Measurements from ENCODE around the gene PYCR2. TPM values are rescaled to one million over a fixed set of nuclear protein-coding genes. Genes with fewer than 3 reads are reported as not detected.

PYCR2 gene
- polyA plus RNA-seq, 3 donors, result 21.4 to 72.5 (median 26.6) TPM

DNA sequence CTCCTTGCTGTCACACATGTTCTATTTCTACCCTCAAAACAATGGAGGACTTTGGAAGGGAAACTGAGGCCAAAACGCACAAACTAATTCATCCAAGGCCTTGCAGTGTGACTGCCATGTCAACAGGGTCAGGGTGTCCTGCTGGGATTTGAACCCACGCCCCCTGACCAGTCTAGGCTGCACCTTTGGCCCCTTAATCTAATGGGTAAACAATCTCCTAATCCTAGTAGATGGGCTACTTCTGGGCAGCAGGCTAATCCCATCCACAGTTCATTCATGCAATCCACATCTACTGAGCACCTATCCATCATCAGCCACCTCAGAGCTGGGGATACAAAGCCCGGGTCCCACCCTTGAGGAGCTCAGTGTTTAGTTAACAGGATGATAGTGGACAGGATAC lies 34.0 kb upstream of the PYCR2 start:
- Mint-ChIP-seq H3K4me1 (peaks cover 3% of the 10 kb centered on the region), H3K27me3 (ENCODE audit: low read depth in 3 of 3) (peaks cover 1 to 4% (median 4%) of the 10 kb centered on the region in 3 donors), H3K4me3 (no peak overlapping the region), H3K9me3 (no peaks in the 10 kb centered on the region), H3K27ac (no peak overlapping the region), H3K36me3 (no peaks in the 10 kb centered on the region)
- Histone ChIP-seq H3K4me2 (replicated peaks; ENCODE audit: extremely low read depth, low read length, poor library complexity, severe bottlenecking) (no peak overlapping the region), H3K36me3 (replicated peaks in 1 of 2; ENCODE audit: control insufficient read depth in 1 of 2, insufficient read depth in 2 of 2, low read length in 2 of 2) (no peaks in the 10 kb centered on the region), H3K79me2 (ENCODE audit: insufficient read depth, low read length) (no peaks in the 10 kb centered on the region), H3K27ac (ENCODE audit: low read depth in 1 of 2, low read length in 2 of 2) (no peak overlapping the region), H3K4me1 (ENCODE audit: control insufficient read depth in 1 of 2, insufficient read depth in 2 of 2, low read length in 2 of 2) (peaks cover 2 to 4% of the 10 kb centered on the region in 2 donors), H2AFZ (ENCODE audit: insufficient read depth, low read depth, low read length, poor library complexity, severe bottlenecking) (no peak overlapping the region), H3K9ac (ENCODE audit: insufficient read depth, low read length, poor library complexity, severe bottlenecking) (no peak overlapping the region), H4K20me1 (ENCODE audit: insufficient read depth, low read length) (no peaks in the 10 kb centered on the region), H3K4me3 (replicated peaks in 1 of 3; ENCODE audit: low read depth in 2 of 3, low read length in 3 of 3) (no peak overlapping the region), H3K9me3 (replicated peaks in 1 of 2; ENCODE audit: control insufficient read depth in 1 of 2, insufficient read depth in 1 of 2, low read length in 2 of 2) (no peaks in the 10 kb centered on the region), H3K27me3 (ENCODE audit: control insufficient read depth in 2 of 2, insufficient read depth in 2 of 2, low read length in 2 of 2) (no peaks in the 10 kb centered on the region)
- 90% methylated on average over 2 of the region's 3 CpGs for WGBS (ENCODE audit: insufficient coverage)
- intact Hi-C loops (cut with micrococcal nuclease), result no loop called here
- no peak for DNase-seq
- TF ChIP-seq, protein P1, sequence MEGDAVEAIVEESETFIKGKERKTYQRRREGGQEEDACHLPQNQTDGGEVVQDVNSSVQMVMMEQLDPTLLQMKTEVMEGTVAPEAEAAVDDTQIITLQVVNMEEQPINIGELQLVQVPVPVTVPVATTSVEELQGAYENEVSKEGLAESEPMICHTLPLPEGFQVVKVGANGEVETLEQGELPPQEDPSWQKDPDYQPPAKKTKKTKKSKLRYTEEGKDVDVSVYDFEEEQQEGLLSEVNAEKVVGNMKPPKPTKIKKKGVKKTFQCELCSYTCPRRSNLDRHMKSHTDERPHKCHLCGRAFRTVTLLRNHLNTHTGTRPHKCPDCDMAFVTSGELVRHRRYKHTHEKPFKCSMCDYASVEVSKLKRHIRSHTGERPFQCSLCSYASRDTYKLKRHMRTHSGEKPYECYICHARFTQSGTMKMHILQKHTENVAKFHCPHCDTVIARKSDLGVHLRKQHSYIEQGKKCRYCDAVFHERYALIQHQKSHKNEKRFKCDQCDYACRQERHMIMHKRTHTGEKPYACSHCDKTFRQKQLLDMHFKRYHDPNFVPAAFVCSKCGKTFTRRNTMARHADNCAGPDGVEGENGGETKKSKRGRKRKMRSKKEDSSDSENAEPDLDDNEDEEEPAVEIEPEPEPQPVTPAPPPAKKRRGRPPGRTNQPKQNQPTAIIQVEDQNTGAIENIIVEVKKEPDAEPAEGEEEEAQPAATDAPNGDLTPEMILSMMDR (IDR thresholded peaks at IDR 0.05), result no peak

GRCh38 chr1:225954753-225955152 lies 30.7 kb upstream of the PYCR2 start:
- no peaks in the 10 kb centered on the region for H3K9me3 ChIP-seq (replicated peaks in 1 of 2; ENCODE audit: control insufficient read depth in 1 of 2, insufficient read depth in 1 of 2, low read length in 2 of 2)
- peaks cover 11 to 12% of the 10 kb centered on the region in 2 donors for H3K4me1 ChIP-seq (ENCODE audit: control insufficient read depth in 1 of 2, insufficient read depth in 2 of 2, low read length in 2 of 2)
- H2AFZ ChIP-seq (ENCODE audit: insufficient read depth, low read depth, low read length, poor library complexity, severe bottlenecking), result no peak overlapping the region
- H3K79me2 ChIP-seq (ENCODE audit: insufficient read depth, low read length), result no peaks in the 10 kb centered on the region
- peaks cover 0 to 3% (median 3%) of the 10 kb centered on the region in 3 donors for H3K27me3 Mint-ChIP-seq (ENCODE audit: low read depth in 3 of 3)
- no peaks in the 10 kb centered on the region for H3K36me3 ChIP-seq (replicated peaks in 1 of 2; ENCODE audit: control insufficient read depth in 1 of 2, insufficient read depth in 2 of 2, low read length in 2 of 2)
- no CpG with 5 or more reads among the region's 1 CpG for WGBS (ENCODE audit: insufficient coverage)
- no peaks in the 10 kb centered on the region for H3K27me3 ChIP-seq (ENCODE audit: control insufficient read depth in 2 of 2, insufficient read depth in 2 of 2, low read length in 2 of 2)
- H4K20me1 ChIP-seq (ENCODE audit: insufficient read depth, low read length), result no peaks in the 10 kb centered on the region
- H3K4me3 ChIP-seq (replicated peaks in 1 of 3; ENCODE audit: low read depth in 2 of 3, low read length in 3 of 3), result no peak overlapping the region
- H3K9ac ChIP-seq (ENCODE audit: insufficient read depth, low read length, poor library complexity, severe bottlenecking), result no peak overlapping the region
- H3K9me3 Mint-ChIP-seq, result no peaks in the 10 kb centered on the region
- peaks cover 13% of the 10 kb centered on the region for H3K4me1 Mint-ChIP-seq
- no peak overlapping the region for H3K27ac ChIP-seq (ENCODE audit: low read depth in 1 of 2, low read length in 2 of 2)
- no peak overlapping the region for H3K27ac Mint-ChIP-seq
- TF ChIP-seq, protein P1 (IDR thresholded peaks at IDR 0.05), result no peak
- DNase-seq, result no peak
- H3K4me2 ChIP-seq (replicated peaks; ENCODE audit: extremely low read depth, low read length, poor library complexity, severe bottlenecking), result no peak overlapping the region
- no peaks in the 10 kb centered on the region for H3K36me3 Mint-ChIP-seq
- H3K4me3 Mint-ChIP-seq, result no peak overlapping the region
- intact Hi-C loops (cut with micrococcal nuclease), result no loop called here
